GM18507 (cell line): ENCODE data around the gene CDKN2B.

ENCODE experiments used
- DNase-seq: peaks from one replicate; pipeline ENCODE4 v3.0.0; 2011; ENCODE audit warnings: low read depth; ENCODE audit not compliant: insufficient read length; ENCODE audit errors: extremely low spot score
- FAIRE-seq: peaks from 2 replicates; lab custom pipeline; 2011; peaks lifted over from hg19 to GRCh38; lab: Jason Lieb, UNC

Gene CDKN2B

GRCh38 chr9:21995666-21996398 lies 13.3 kb downstream of the CDKN2B start:
- FAIRE-seq (peak; percentile 18), DNase-seq (no peak)

- peak; percentile 95 for FAIRE-seq
These were observed 14.0 kb downstream of the CDKN2B start for GRCh38 chr9:21995006-21995665.

GRCh38 chr9:21994556-21995005 lies 14.5 kb downstream of the CDKN2B start, which contains the start of gene CDKN2B-AS1:
TSS of gene CDKN2B-AS1 (plus strand) at chr9:21994791.
- FAIRE-seq (no peak), DNase-seq (no peak)

More at GRCh38 chr9:21995006-21995665, 14.0 kb downstream of the CDKN2B start:
- peak; percentile 73 for DNase-seq

- FAIRE-seq (peak; percentile 54), DNase-seq (no peak)
These were observed 15.1 kb downstream of the CDKN2B start, which contains the start of gene CDKN2A for GRCh38 chr9:21993893-21994555. TSS of gene CDKN2A (minus strand) at chr9:21994392.

GRCh38 chr9:21993007-21993406 lies 16.1 kb downstream of the CDKN2B start:
- FAIRE-seq, result no peak
- DNase-seq, result no peak

- DNase-seq (no peak), FAIRE-seq (peak; percentile 45)
These were observed 17.8 kb downstream of the CDKN2B start for GRCh38 chr9:21991072-21991959.

GRCh38 chr9:21989440-21990189 lies 19.5 kb downstream of the CDKN2B start:
- no peak for FAIRE-seq

GRCh38 chr9:21988056-21988990 lies 20.8 kb downstream of the CDKN2B start:
- FAIRE-seq (no peak), DNase-seq (no peak)

More at GRCh38 chr9:21989440-21990189, 19.5 kb downstream of the CDKN2B start:
- no peak for DNase-seq

GRCh38 chr9:21985964-21986667 lies 23.0 kb downstream of the CDKN2B start:
- DNase-seq, result no peak
- peak; percentile 65 for FAIRE-seq

GRCh38 chr9:21984101-21984500 lies 25.0 kb downstream of the CDKN2B start:
- no peak for DNase-seq
- no peak for FAIRE-seq

- FAIRE-seq, result no peak
- no peak for DNase-seq
These were observed 25.6 kb downstream of the CDKN2B start for GRCh38 chr9:21983561-21983935.

GRCh38 chr9:21982861-21983560 lies 26.1 kb downstream of the CDKN2B start:
- FAIRE-seq (peak; percentile 31), DNase-seq (no peak)

GRCh38 chr9:21982391-21982790 lies 26.7 kb downstream of the CDKN2B start:
- no peak for DNase-seq
- no peak for FAIRE-seq

GRCh38 chr9:21976334-21976875 lies 32.7 kb downstream of the CDKN2B start:
- DNase-seq, result no peak
- no peak for FAIRE-seq

- peak; percentile 23 for DNase-seq
These were observed 34.2 kb downstream of the CDKN2B start for GRCh38 chr9:21974722-21975409.

GRCh38 chr9:21974343-21974721 lies 34.8 kb downstream of the CDKN2B start:
- DNase-seq (no peak), FAIRE-seq (no peak)

More at GRCh38 chr9:21974722-21975409, 34.2 kb downstream of the CDKN2B start:
- FAIRE-seq, result peak; percentile 63
